NCI-H1417 (cell line): ENCODE data around the gene ATP2C2.

Source experiments
- DNase-seq, 3 experiments: peaks; one replicate each; lab custom pipeline; 2025; lab: John Stamatoyannopoulos, UW

Gene ATP2C2

GRCh38 chr16:84366208-84366607, 2.1 kb upstream of the ATP2C2 start:
- no peak for DNase-seq

GRCh38 chr16:84367297-84367680, 1.0 kb upstream of the ATP2C2 start:
- DNase-seq = no peak

GRCh38 chr16:84367750-84368307, 509 bp upstream of the ATP2C2 start:
- peak; percentile 54 to 74 (median 74) for DNase-seq

GRCh38 chr16:84369105-84369504, 767 bp downstream of the ATP2C2 start:
- DNase-seq = no peak

GRCh38 chr16:84369938-84370627, 1.7 kb downstream of the ATP2C2 start:
- DNase-seq = peak in 2 of 3 experiments; percentile 34 to 54

- DNase-seq = peak in 1 of 3 experiments; percentile 38
Measured at GRCh38 chr16:84370723-84371552, 2.6 kb downstream of the ATP2C2 start.

GRCh38 chr16:84371553-84371865, 3.2 kb downstream of the ATP2C2 start:
- no peak for DNase-seq

- DNase-seq = no peak
Measured at GRCh38 chr16:84373907-84374489, 5.7 kb downstream of the ATP2C2 start.

GRCh38 chr16:84378099-84378498, 9.8 kb downstream of the ATP2C2 start:
- DNase-seq = no peak

GRCh38 chr16:84378567-84378966, 10.2 kb downstream of the ATP2C2 start:
- no peak for DNase-seq

- DNase-seq = no peak
Measured at GRCh38 chr16:84379008-84379708, 10.8 kb downstream of the ATP2C2 start.

GRCh38 chr16:84379709-84380362, 11.5 kb downstream of the ATP2C2 start:
- DNase-seq = no peak

GRCh38 chr16:84380405-84380804, 12.1 kb downstream of the ATP2C2 start:
- no peak for DNase-seq

- DNase-seq = no peak
Measured at GRCh38 chr16:84382396-84382795, 14.1 kb downstream of the ATP2C2 start.

- DNase-seq = no peak
Measured at GRCh38 chr16:84383106-84383505, 14.8 kb downstream of the ATP2C2 start.

- no peak for DNase-seq
Measured at GRCh38 chr16:84386047-84386446, 17.7 kb downstream of the ATP2C2 start.

- DNase-seq = no peak
Measured at GRCh38 chr16:84387021-84387420, 18.7 kb downstream of the ATP2C2 start.

GRCh38 chr16:84390131-84390785, 21.9 kb downstream of the ATP2C2 start:
- no peak for DNase-seq

- DNase-seq = no peak
Measured at GRCh38 chr16:84391151-84392030, 23.1 kb downstream of the ATP2C2 start.

GRCh38 chr16:84392031-84392360, 23.7 kb downstream of the ATP2C2 start:
- no peak for DNase-seq
